H1 (cell line): Measurements from ENCODE around the gene SIX3. TPM values are rescaled to one million over a fixed set of nuclear protein-coding genes. Genes with fewer than 3 reads are reported as not detected.

Experiments used
- CTCF ChIA-PET: fragments of 300-600 bp; sonication (Branson Sonifier 250); formaldehyde crosslinking; loops from one replicate; lab custom pipeline; 2021; ENCODE audit not compliant: partially characterized antibody; lab: Charles Lee
- POLR2A ChIA-PET: fragments of 300-600 bp; sonication (Branson Sonifier 250); formaldehyde crosslinking; loops from one replicate; lab custom pipeline; 2021; ENCODE audit warnings: inconsistent platforms; ENCODE audit not compliant: partially characterized antibody; lab: Charles Lee
- DNase-seq, 2 experiments: peaks; one replicate each; pipeline versions ENCODE4 v3.0.0 to v3.0.0-alpha.2; 2010 to 2022; ENCODE audit warnings: low spot score in 2 of 2, low read depth in 1 of 2, mixed read lengths in 1 of 2
- FAIRE-seq: peaks from 2 replicates; lab custom pipeline; 2011; peaks lifted over from hg19 to GRCh38; lab: Jason Lieb, UNC
- H2AFZ ChIP-seq: 2 replicates; pipeline ENCODE4 v1.8.1; 2012; ENCODE audit warnings: low read length, inconsistent platforms
- H2AK5ac ChIP-seq: 2 replicates; pipeline ENCODE4 v1.6.1; 2013; ENCODE audit warnings: low read depth, low read length
- H2BK120ac ChIP-seq: replicated peaks from 2 replicates; pipeline ENCODE3; 2013; ENCODE audit warnings: low read depth, low read length, inconsistent platforms
- H2BK12ac ChIP-seq: 2 replicates; pipeline ENCODE4 v1.6.1; 2013; ENCODE audit warnings: low read depth, low read length
- H2BK15ac ChIP-seq: 2 replicates; pipeline ENCODE4 v1.6.1; 2013; ENCODE audit warnings: low read length
- H2BK20ac ChIP-seq: 2 replicates; pipeline ENCODE4 v1.6.1; 2013; ENCODE audit warnings: low read length
- H2BK5ac ChIP-seq: 2 replicates; pipeline ENCODE4 v1.6.1; 2013; ENCODE audit warnings: low read depth, low read length
- H3K14ac ChIP-seq: 2 replicates; pipeline ENCODE4 v1.6.1; 2013; ENCODE audit warnings: inconsistent platforms; ENCODE audit not compliant: insufficient read length
- H3K18ac ChIP-seq: 2 replicates; pipeline ENCODE4 v1.6.1; 2013; ENCODE audit warnings: low read length; ENCODE audit errors: extremely low read depth
- H3K23ac ChIP-seq: 2 replicates; pipeline ENCODE4 v1.6.1; 2013; ENCODE audit warnings: inconsistent platforms; ENCODE audit not compliant: insufficient read length
- H3K23me2 ChIP-seq: 2 replicates; pipeline ENCODE4 v1.6.1; 2013; ENCODE audit warnings: low read depth, low read length
- H3K27ac ChIP-seq: 2 replicates; pipeline ENCODE4 v1.6.1; 2011; ENCODE audit warnings: low read depth, low read length, inconsistent platforms
- H3K27me3 ChIP-seq, 4 experiments: replicated peaks in 1 of 4; 1 replicate in 1 of 4; 2 replicates in 3 of 4; pipeline versions ENCODE4 v1.6.1 to v1.8.1; 2011 to 2013; ENCODE audit warnings: low read length in 3 of 4, mild to moderate bottlenecking in 3 of 4, inconsistent platforms in 2 of 4, mixed read lengths in 2 of 4, moderate library complexity in 1 of 4; ENCODE audit not compliant: control insufficient read depth in 3 of 4, insufficient read depth in 3 of 4; ENCODE audit errors: extremely low read depth in 1 of 4
- H3K36me3 ChIP-seq, 4 experiments: 2 replicates each; pipeline versions ENCODE4 v1.6.1 to v1.8.1; 2011 to 2013; ENCODE audit warnings: mild to moderate bottlenecking in 4 of 4, low read length in 3 of 4, moderate library complexity in 2 of 4, control low read depth in 1 of 4, inconsistent platforms in 1 of 4; ENCODE audit not compliant: insufficient read depth in 4 of 4, control insufficient read depth in 2 of 4
- H3K4ac ChIP-seq: replicated peaks from 2 replicates; pipeline ENCODE3; 2013; ENCODE audit warnings: low read length, low read depth, mixed read lengths, inconsistent platforms; ENCODE audit not compliant: insufficient read length
- H3K4me1 ChIP-seq, 4 experiments: replicated peaks in 1 of 4; 1 replicate in 1 of 4; 2 replicates in 3 of 4; pipeline versions ENCODE4 v1.6.1 to v1.8.1; 2011 to 2013; ENCODE audit warnings: low read length in 3 of 4, inconsistent platforms in 2 of 4, mixed read lengths in 1 of 4; ENCODE audit not compliant: insufficient read depth in 4 of 4, control insufficient read depth in 3 of 4
- H3K4me2 ChIP-seq, 2 experiments: 2 replicates each; pipeline versions ENCODE4 v1.6.1 to v1.8.1; 2011 to 2013; ENCODE audit warnings: low read depth in 2 of 2, low read length in 2 of 2, control low read depth in 1 of 2, inconsistent platforms in 1 of 2, mild to moderate bottlenecking in 1 of 2; ENCODE audit not compliant: insufficient read depth in 1 of 2
- H3K4me3 ChIP-seq, 4 experiments: fragments of 200-600, 300-600 bp in 1 of 4; sonication (generic), shearing (Covaris generic), sonication (Bioruptor Twin) in 1 of 4; 2 replicates each; pipeline versions ENCODE4 v1.5.1 to v1.8.1; 2011 to 2016; ENCODE audit warnings: low read length in 4 of 4, low read depth in 3 of 4, control low read depth in 2 of 4, inconsistent platforms in 2 of 4, mild to moderate bottlenecking in 2 of 4, mixed read lengths in 1 of 4, moderate library complexity in 1 of 4; ENCODE audit not compliant: insufficient read depth in 2 of 4; ENCODE audit errors: extremely low read depth in 1 of 4
- H3K56ac ChIP-seq: replicated peaks from 2 replicates; pipeline ENCODE3; 2013; ENCODE audit warnings: low read depth, mild to moderate bottlenecking, mixed read lengths, low read length, inconsistent platforms; ENCODE audit not compliant: insufficient read length
- H3K79me1 ChIP-seq: 2 replicates; pipeline ENCODE4 v1.6.1; 2013; ENCODE audit warnings: low read depth, low read length, control low read depth
- H3K79me2 ChIP-seq, 2 experiments: 2 replicates each; pipeline versions ENCODE4 v1.6.1 to v1.8.1; 2012 to 2013; ENCODE audit warnings: low read length in 2 of 2, mild to moderate bottlenecking in 2 of 2, inconsistent platforms in 1 of 2; ENCODE audit not compliant: insufficient read depth in 2 of 2, control insufficient read depth in 1 of 2
- H3K9ac ChIP-seq, 4 experiments: replicated peaks in 1 of 4; 1 replicate in 1 of 4; 2 replicates in 3 of 4; pipeline versions ENCODE4 v1.6.1 to v1.8.1; 2011 to 2013; ENCODE audit warnings: low read depth in 3 of 4, low read length in 3 of 4, control low read depth in 2 of 4, mild to moderate bottlenecking in 2 of 4, moderate library complexity in 2 of 4, inconsistent platforms in 1 of 4; ENCODE audit errors: extremely low read depth in 1 of 4
- H3K9me3 ChIP-seq, 2 experiments: 2 replicates each; pipeline versions ENCODE4 v1.6.1 to v1.8.1; 2012 to 2013; ENCODE audit warnings: mild to moderate bottlenecking in 2 of 2, moderate library complexity in 2 of 2, control low read depth in 1 of 2, inconsistent platforms in 1 of 2, low read depth in 1 of 2, low read length in 1 of 2, mixed read lengths in 1 of 2; ENCODE audit not compliant: insufficient read depth in 2 of 2
- H4K20me1 ChIP-seq, 2 experiments: replicated peaks in 1 of 2; 2 replicates each; pipeline versions ENCODE3 to v1.8.1; 2011 to 2013; ENCODE audit warnings: inconsistent platforms in 2 of 2, low read length in 2 of 2, mild to moderate bottlenecking in 1 of 2; ENCODE audit not compliant: insufficient read depth in 2 of 2, control insufficient read depth in 1 of 2
- H4K5ac ChIP-seq: 2 replicates; pipeline ENCODE4 v1.6.1; 2013; ENCODE audit warnings: low read length, low read depth, mixed read lengths, inconsistent platforms; ENCODE audit not compliant: insufficient read length
- H4K8ac ChIP-seq: 2 replicates; pipeline ENCODE4 v1.8.0; 2013; ENCODE audit warnings: mild to moderate bottlenecking, moderate library complexity, low read length, inconsistent platforms; ENCODE audit not compliant: insufficient read depth; ENCODE audit errors: extremely low read depth
- H4K91ac ChIP-seq: replicated peaks from 2 replicates; pipeline ENCODE3; 2013; ENCODE audit warnings: low read length, mixed read lengths, inconsistent platforms; ENCODE audit not compliant: insufficient read length
- CTBP2 ChIP-seq: IDR thresholded peaks from 2 replicates; pipeline ENCODE4 v1.7.0; 2011; ENCODE audit warnings: borderline replicate concordance, mild to moderate bottlenecking, moderate library complexity, mixed read lengths, low read length; ENCODE audit not compliant: insufficient read depth, insufficient read length
- EGR1 ChIP-seq: IDR thresholded peaks from 2 replicates; pipeline ENCODE4 v1.6.1; 2011; ENCODE audit warnings: low read depth, low read length, borderline replicate concordance
- HDAC6 ChIP-seq: IDR thresholded peaks from one replicate; pipeline ENCODE4 v1.7.1; 2012; ENCODE audit warnings: low read depth, mild to moderate bottlenecking, inconsistent platforms, low read length, moderate library complexity
- KDM4A ChIP-seq: IDR thresholded peaks from one replicate; pipeline ENCODE4 v1.7.1; 2012; ENCODE audit warnings: low read depth, mild to moderate bottlenecking, moderate library complexity, low read length, inconsistent platforms; ENCODE audit not compliant: severe bottlenecking
- POLR2A ChIP-seq, 2 experiments: IDR thresholded peaks; 1 replicate in 1 of 2; 2 replicates in 1 of 2; pipeline ENCODE4 v1.6.1; 2011; ENCODE audit warnings: low read depth in 2 of 2, low read length in 2 of 2, mild to moderate bottlenecking in 2 of 2; ENCODE audit errors: control extremely low read depth in 1 of 2
- RBBP5 ChIP-seq: IDR thresholded peaks from 2 replicates; pipeline ENCODE4 v1.7.1; 2012; ENCODE audit warnings: low read depth, mild to moderate bottlenecking, inconsistent platforms, low read length, moderate library complexity, borderline replicate concordance
- SIX5 ChIP-seq: IDR thresholded peaks from 2 replicates; pipeline ENCODE4 v1.6.1; 2011; ENCODE audit warnings: mild to moderate bottlenecking, low read depth, low read length
- SP1 ChIP-seq: IDR thresholded peaks from 2 replicates; pipeline ENCODE4 v1.6.1; 2011; ENCODE audit warnings: low read depth, low read length
- YY1 ChIP-seq: IDR thresholded peaks from 2 replicates; pipeline ENCODE4 v1.6.1; 2011; ENCODE audit warnings: low read depth, mild to moderate bottlenecking, low read length
- WGBS, 2 experiments: shearing (Covaris generic) in 1 of 2; methylation state at CpG; one replicate each; pipeline versions ENCODE4 v1.1.6 to v1.1.7; 2013 to 2015; ENCODE audit warnings: low lambda C conversion rate in 2 of 2, mixed read lengths in 2 of 2, inconsistent platforms in 1 of 2, low coverage in 1 of 2, missing lambda C conversion rate in 1 of 2; ENCODE audit not compliant: insufficient replicate concordance in 2 of 2, insufficient coverage in 1 of 2, insufficient read length in 1 of 2; ENCODE audit errors: extremely low coverage in 1 of 2, missing lambda C conversion rate in 1 of 2; 5-methylcytosine and 5-hydroxymethylcytosine counted together
- polyA plus RNA-seq, 7 experiments: library from polyadenylated mRNA; depleted of rRNA in 3 of 7; stranded (reverse) in 5 of 7; unstranded in 2 of 7; fragments of >200 nt in 5 of 7; fragments of 200-250 nt in 2 of 7; gene quantifications; 1 replicate in 5 of 7; 2 replicates in 1 of 7; 4 replicates in 1 of 7; pipeline versions ENCODE4 v1.2.1 to v1.2.3, GENCODE V29; 2011 to 2013; ENCODE audit warnings: missing spikeins in 2 of 7, mixed read lengths in 2 of 7
- total RNA-seq: library from RNA; stranded (reverse); fragmentation: NEBNext Ultra II Directional; extraction: Animal tissue kit (Norgen Biotek cat#: 25700); gene quantifications from 2 replicates; pipeline ENCODE4 v1.2.1, GENCODE V29; 2021

The SIX3 gene
- total and polyA plus RNA-seq, 2 of the 8 experiments (the other 6 are each of a cell fraction or from before 2014, with no cell fraction given): 0.02 to 0.19 TPM

GRCh38 chr2:44934038-44934982, 7.2 kb upstream of the SIX3 start:
- no peak overlapping the region for H4K5ac ChIP-seq
- H2BK15ac ChIP-seq: peak overlapping the region; percentile 88; the same call in 1 of the 2 replicates
- DNase-seq: peak in 1 of 2 experiments; percentile 73
- H4K20me1 ChIP-seq: peaks cover 3 to 9% of the 10 kb centered on the region in 2 experiments
- no peak overlapping the region for H3K56ac ChIP-seq
- no peak overlapping the region for H3K14ac ChIP-seq
- peak overlapping the region; percentile 60; the same call in 1 of the 2 replicates for H2BK5ac ChIP-seq
- FAIRE-seq: no peak
- peak overlapping the region; percentile 99; the same call in 1 of the 2 replicates for H2BK20ac ChIP-seq
- no peak overlapping the region for H3K4ac ChIP-seq
- H3K79me2 ChIP-seq: no peaks in the 10 kb centered on the region
- H4K8ac ChIP-seq: no peak overlapping the region
- POLR2A ChIA-PET: interaction anchor here (0.8 to 2.0 kb wide), 5 partner anchors 9 to 463 kb away, joined by 3 to 9 read pairs (median 3); no protein-coding TSS in a partner anchor
- peak overlapping the region; percentile 97; the same call in 1 of the 2 replicates for H2BK12ac ChIP-seq
- H3K4me2 ChIP-seq: peak overlapping the region; percentile 78 to 93
- H3K27ac ChIP-seq: no peak overlapping the region
- peaks cover 36% of the 10 kb centered on the region; the same call in 1 of the 2 replicates for H3K23me2 ChIP-seq
- H2AFZ ChIP-seq: no peak overlapping the region
- H3K27me3 ChIP-seq: peaks cover 82 to 99% (median 96%) of the 10 kb centered on the region in 4 experiments; a peak in 6 of 7 replicates
- no peaks in the 10 kb centered on the region; a peak in 1 of 8 replicates for H3K36me3 ChIP-seq
- 2% methylated on average over 20 of the region's 60 CpGs; no CpG with 5 or more reads in 1 of the 2 experiments for whole genome bisulfite sequencing, 2 experiments
- H4K91ac ChIP-seq: peak overlapping the region; percentile 94
- no peaks in the 10 kb centered on the region for H3K9me3 ChIP-seq
- H3K23ac ChIP-seq: no peak overlapping the region
- H3K4me1 ChIP-seq: peaks cover 12 to 54% (median 41%) of the 10 kb centered on the region in 4 experiments
- peak overlapping the region; percentile 45 to 65 (median 60) for H3K4me3 ChIP-seq
- no peak overlapping the region for H2AK5ac ChIP-seq
- no peaks in the 10 kb centered on the region for H3K79me1 ChIP-seq
- H3K9ac ChIP-seq: no peak overlapping the region
- no peak overlapping the region for H2BK120ac ChIP-seq
- CTCF ChIA-PET: interaction anchor here (0.6 to 3.7 kb wide), 6 partner anchors 10 to 219 kb away, joined by 3 to 20 read pairs (median 4); no protein-coding TSS in a partner anchor
- peak overlapping the region; percentile 62; the same call in 1 of the 2 replicates for H3K18ac ChIP-seq
- TF ChIP-seq HDAC6 (no peak), SIX5 (no peak), POLR2A (IDR thresholded peaks at IDR 0.05; ENCODE audit: control extremely low read depth in 1 of 2, low read depth in 2 of 2, low read length in 2 of 2) (no peak), EGR1 (peak; percentile 82), SP1 (peak; percentile 58; the same call in 1 of the 2 replicates), CTBP2 (peak; percentile 82), RBBP5 (0 out of 2 replicates have a peak, but pooled peaks have one; percentile 25), KDM4A (peak; percentile 32), YY1 (0 out of 2 replicates have a peak, but pooled peaks have one; percentile 30)
